Thyroid gland (tissue), 4 donors: ENCODE measurements around the gene ATXN1. TPM values are rescaled to one million over a fixed set of nuclear protein-coding genes. Genes with fewer than 3 reads are reported as not detected.

Experiments used
- DNase-seq, 2 donors: peaks; one replicate each; pipeline ENCODE4 v3.0.0-alpha.2; 2019
- H3K27ac ChIP-seq, 3 donors: fragments of 200-600 bp; sonication (generic); 1 replicate in 2 of 3; 2 replicates in 1 of 3; pipeline ENCODE4 v1.5.1; 2016 to 2019; ENCODE audit warnings: mild to moderate bottlenecking in 1 of 3, moderate library complexity in 1 of 3
- H3K27me3 ChIP-seq: fragments of 200-600 bp; sonication (generic); one replicate; pipeline ENCODE4 v1.5.1; 2019
- H3K36me3 ChIP-seq, 2 donors: fragments of 200-600 bp; sonication (generic); one replicate each; pipeline ENCODE4 v1.5.1; 2016 to 2019
- H3K4me1 ChIP-seq, 2 donors: fragments of 200-600 bp; sonication (generic); one replicate each; pipeline ENCODE4 v1.5.1; 2017 to 2019
- H3K4me3 ChIP-seq, 3 donors: fragments of 200-600 bp; sonication (generic); replicated peaks in 1 of 3; 1 replicate in 2 of 3; 2 replicates in 1 of 3; pipeline ENCODE4 v1.5.1; 2016; ENCODE audit warnings: mild to moderate bottlenecking in 1 of 3
- H3K9me3 ChIP-seq: fragments of 200-600 bp; sonication (generic); one replicate; pipeline ENCODE4 v1.5.1; 2017
- CTCF ChIP-seq, 6 experiments: fragments of 200-600 bp in 3 of 6; fragments of 450-650 bp in 3 of 6; sonication (generic) in 3 of 6; IDR thresholded peaks; one replicate each; pipeline ENCODE4 v1.5.1; 2016 to 2019; ENCODE audit warnings: antibody characterized with exemption in 6 of 6, mild to moderate bottlenecking in 2 of 6, inconsistent platforms in 1 of 6, moderate library complexity in 1 of 6
- POLR2A ChIP-seq, 2 donors: fragments of 450-650 bp; IDR thresholded peaks; one replicate each; pipeline ENCODE4 v1.6.1; 2017; ENCODE audit warnings: antibody characterized with exemption in 2 of 2, mild to moderate bottlenecking in 2 of 2, moderate library complexity in 1 of 2
- WGBS, 2 donors: methylation state at CpG; one replicate each; pipeline ENCODE4 v1.1.5; 2017; 5-methylcytosine and 5-hydroxymethylcytosine counted together
- intact Hi-C: fragments of 100-400 bp; cut with DNase I; formaldehyde crosslinking; loops from one replicate; pipeline ENCODE4 v1.15.1; 2023
- total RNA-seq, 4 donors: library from RNA; depleted of rRNA; stranded (reverse); fragments of >200 nt; gene quantifications; one replicate each; pipeline ENCODE4 v1.2.3, GENCODE V29; 2016

ATXN1 gene
- total RNA-seq, 4 donors from 2014 or later = 62.1 to 88.1 (median 83.0) TPM

GRCh38 chr6:16320533-16321340 lies 440.5 kb downstream of the ATXN1 start:
- Histone ChIP-seq H3K36me3 (no peaks in the 10 kb centered on the region), H3K27ac (peak overlapping the region in 1 of 3 donors; percentile 34), H3K27me3 (no peaks in the 10 kb centered on the region), H3K4me3 (no peak overlapping the region), H3K9me3 (no peaks in the 10 kb centered on the region), H3K4me1 (peaks cover 12 to 20% of the 10 kb centered on the region in 2 donors)
- intact Hi-C loops = no loop called here
- DNase-seq = no peak
- 90 to 93% methylated on average over 21 of the region's 21 CpGs for WGBS, 2 donors
- TF ChIP-seq CTCF (IDR thresholded peaks at IDR 0.05) (no peak), POLR2A (IDR thresholded peaks at IDR 0.05) (no peak)

GRCh38 chr6:16319813-16320532 lies 441.3 kb downstream of the ATXN1 start:
- peak; percentile 42 to 51 for DNase-seq
- no peak overlapping the region for H3K4me3 ChIP-seq
- no peaks in the 10 kb centered on the region for H3K36me3 ChIP-seq
- TF ChIP-seq CTCF (IDR thresholded peaks at IDR 0.05) (no peak), POLR2A (IDR thresholded peaks at IDR 0.05) (no peak)
- intact Hi-C loops = no loop called here
- H3K4me1 ChIP-seq = peaks cover 12 to 20% of the 10 kb centered on the region in 2 donors
- WGBS, 2 donors = 45 to 51% methylated on average over 16 of the region's 16 CpGs
- no peaks in the 10 kb centered on the region for H3K27me3 ChIP-seq
- H3K27ac ChIP-seq = peak overlapping the region in 1 of 3 donors; percentile 34
- H3K9me3 ChIP-seq = no peaks in the 10 kb centered on the region

DNA sequence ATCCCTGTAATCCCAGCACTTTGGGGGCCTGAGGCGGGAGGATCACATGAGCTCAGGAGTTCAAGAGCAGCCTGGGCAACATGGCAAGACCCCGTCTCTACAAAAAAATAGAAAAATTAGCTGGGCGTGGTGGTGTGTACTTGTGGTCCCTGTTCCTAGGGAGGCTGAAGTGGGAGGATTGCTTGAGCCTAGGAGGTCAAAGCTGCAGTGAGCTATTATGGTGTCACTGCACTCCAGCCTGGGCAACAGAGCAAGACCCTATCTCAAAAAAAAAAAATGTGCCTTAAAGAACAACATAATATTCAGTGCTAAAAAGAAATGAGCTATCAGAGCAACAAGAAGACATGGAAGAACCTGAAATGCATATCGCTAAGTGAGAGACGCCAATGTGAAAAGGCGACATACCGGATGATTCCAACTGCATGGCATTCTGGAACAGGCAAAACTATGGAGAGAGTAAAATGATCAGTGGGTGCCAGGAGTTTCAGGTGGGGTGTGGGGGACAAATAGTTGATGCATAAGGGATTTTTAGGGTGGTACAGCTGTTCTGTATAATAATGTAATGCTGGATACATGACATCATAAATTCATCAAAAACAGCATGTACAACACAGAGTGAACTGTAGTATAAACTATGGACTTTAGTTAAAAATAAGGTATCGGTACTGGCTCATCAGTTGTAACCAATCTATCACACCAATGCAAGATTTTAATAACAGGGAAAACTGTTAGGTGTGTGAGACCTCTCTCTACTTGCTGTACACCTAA lies 442.1 kb downstream of the ATXN1 start:
- no peak overlapping the region for H3K4me3 ChIP-seq
- no peak overlapping the region for H3K27ac ChIP-seq
- WGBS, 2 donors = 97% methylated on average over 8 of the region's 8 CpGs
- no peak for TF ChIP-seq POLR2A (IDR thresholded peaks at IDR 0.05)
- no peak for TF ChIP-seq CTCF (IDR thresholded peaks at IDR 0.05)
- H3K9me3 ChIP-seq = no peaks in the 10 kb centered on the region
- intact Hi-C loops = no loop called here
- no peaks in the 10 kb centered on the region for H3K27me3 ChIP-seq
- peaks cover 12 to 20% of the 10 kb centered on the region in 2 donors for H3K4me1 ChIP-seq
- H3K36me3 ChIP-seq = no peaks in the 10 kb centered on the region
- no peak for DNase-seq

DNA sequence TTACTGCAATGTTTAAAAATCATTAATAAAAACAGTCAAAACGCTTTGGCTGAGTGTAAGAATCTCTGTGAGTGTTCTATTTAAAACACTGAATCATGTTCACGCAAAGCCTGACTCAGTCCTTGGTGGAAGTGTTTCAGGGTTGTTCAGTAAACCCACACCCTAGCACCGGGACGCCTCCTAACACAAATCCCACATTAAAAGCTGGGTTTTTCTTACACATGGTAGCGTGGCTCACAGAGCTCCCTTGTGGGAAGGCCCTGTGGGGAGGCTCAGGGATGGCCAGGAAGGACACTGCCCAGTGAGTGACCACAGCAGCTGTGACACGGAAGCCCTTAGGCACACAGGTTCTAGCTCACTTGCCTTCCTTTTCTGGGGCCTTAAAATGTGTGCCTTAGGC lies 442.7 kb downstream of the ATXN1 start:
- 78 to 87% methylated on average over 6 of the region's 6 CpGs for WGBS, 2 donors
- DNase-seq = no peak
- intact Hi-C loops = no loop called here
- no peak for TF ChIP-seq CTCF (IDR thresholded peaks at IDR 0.05)
- no peak for TF ChIP-seq POLR2A (IDR thresholded peaks at IDR 0.05)
- Histone ChIP-seq H3K4me3 (no peak overlapping the region), H3K4me1 (peaks cover 12 to 16% of the 10 kb centered on the region in 2 donors), H3K9me3 (no peaks in the 10 kb centered on the region), H3K27ac (no peak overlapping the region), H3K27me3 (no peaks in the 10 kb centered on the region), H3K36me3 (no peaks in the 10 kb centered on the region)
